Fibroblast of gingiva (primary cell): Measurements from ENCODE around the gene INTS2.
"Not testable (repeated sequence)": the region's sequence is repeated elsewhere in the genome, so short reads cannot be mapped to it uniquely, and the experiment has no call there.

Experiments used
- DNase-seq: peaks from one replicate; pipeline ENCODE4 v3.0.0-alpha.2; 2011; ENCODE audit warnings: low read depth

The INTS2 gene

GRCh38 chr17:61897548-61898180 is 30.1 kb downstream of the INTS2 start:
- DNase-seq, result no peak

GRCh38 chr17:61895391-61895790 is 32.4 kb downstream of the INTS2 start:
- no peak for DNase-seq

- not testable (repeated sequence) for DNase-seq
Observed at GRCh38 chr17:61894310-61894709, 33.5 kb downstream of the INTS2 start.

- not testable (repeated sequence) for DNase-seq
Observed at GRCh38 chr17:61887733-61888132, 40.0 kb downstream of the INTS2 start.

- not testable (repeated sequence) for DNase-seq
Observed at GRCh38 chr17:61885865-61886264, 41.9 kb downstream of the INTS2 start.

- no peak for DNase-seq
Observed at GRCh38 chr17:61884864-61885263, 42.9 kb downstream of the INTS2 start.

- DNase-seq, result no peak
Observed at GRCh38 chr17:61880589-61881102, 47.1 kb downstream of the INTS2 start.

- no peak for DNase-seq
Observed at GRCh38 chr17:61878984-61879612, 48.7 kb downstream of the INTS2 start.

GRCh38 chr17:61878520-61878919 is 49.3 kb downstream of the INTS2 start:
- DNase-seq, result no peak

GRCh38 chr17:61877837-61878236 is 49.9 kb downstream of the INTS2 start:
- DNase-seq, result no peak

GRCh38 chr17:61875804-61876203 is 52.0 kb downstream of the INTS2 start:
- DNase-seq, result no peak

GRCh38 chr17:61875285-61875684 is 52.5 kb downstream of the INTS2 start:
- DNase-seq, result no peak

GRCh38 chr17:61874075-61874474 is 53.7 kb downstream of the INTS2 start:
- DNase-seq, result no peak

GRCh38 chr17:61872099-61872498 is 55.7 kb downstream of the INTS2 start:
- DNase-seq, result no peak

- no peak for DNase-seq
Observed at GRCh38 chr17:61869138-61869537, 58.6 kb downstream of the INTS2 start.

- no peak for DNase-seq
Observed at GRCh38 chr17:61868074-61868473, 59.7 kb downstream of the INTS2 start.

GRCh38 chr17:61867033-61867432 is 60.7 kb downstream of the INTS2 start:
- no peak for DNase-seq

- DNase-seq, result no peak
Observed at GRCh38 chr17:61863801-61864126, 64.0 kb downstream of the INTS2 start.

GRCh38 chr17:61862975-61863800 is 64.6 kb downstream of the INTS2 start, which contains the start of gene BRIP1:
Gene BRIP1, minus strand, starts transcription at chr17:61863528. Its CDS starts 1,989 bp downstream, at chr17:61861539.
- peak; percentile 91 for DNase-seq

- no peak for DNase-seq
Observed at GRCh38 chr17:61862105-61862574, 65.6 kb downstream of the INTS2 start.

- DNase-seq, result not testable (repeated sequence)
Observed at GRCh38 chr17:61860397-61860796, 67.4 kb downstream of the INTS2 start.

GRCh38 chr17:61856035-61856434 is 71.7 kb downstream of the INTS2 start:
- DNase-seq, result no peak

GRCh38 chr17:61852857-61853256 is 74.9 kb downstream of the INTS2 start:
- no peak for DNase-seq
